ENCODE data around the gene ZC3H18. TPM values are rescaled to one million over a fixed set of nuclear protein-coding genes. Genes with fewer than 3 reads are reported as not detected.

The ZC3H18 gene
- total RNA-seq, 1 experiment from 2014 or later = 57.8 TPM

GRCh38 chr16:88576307-88576706 is 6.1 kb downstream of the ZC3H18 start:
- H3K36me3 ChIP-seq (ENCODE audit: control insufficient read depth in 1 of 2, insufficient read depth in 2 of 2, low read length in 2 of 2) = peaks cover 48 to 59% of the 10 kb centered on the region in 2 experiments
- no peaks in the 10 kb centered on the region for H3K9me3 ChIP-seq (ENCODE audit: control insufficient read depth in 1 of 2, insufficient read depth in 1 of 2, low read depth in 1 of 2, low read length in 2 of 2)
- H2AFZ ChIP-seq (ENCODE audit: low read depth, low read length, poor library complexity, severe bottlenecking) = no peak overlapping the region
- TF ChIP-seq POLR2A (IDR thresholded peaks at IDR 0.05; ENCODE audit: borderline replicate concordance, extremely low read depth, insufficient read depth, insufficient read length) (no peak), CTCF (IDR thresholded peaks at IDR 0.05 in 2 of 3, conservative IDR thresholded peaks at IDR 0.05 in 1 of 3; ENCODE audit: borderline replicate concordance in 1 of 3, insufficient read depth in 1 of 3, low read depth in 2 of 3, low read length in 2 of 3) (no peak), EGR1 (IDR thresholded peaks at IDR 0.05; ENCODE audit: low read depth) (no peak), RAD21 (IDR thresholded peaks at IDR 0.05; ENCODE audit: low read depth) (no peak), ZBTB33 (IDR thresholded peaks at IDR 0.05; ENCODE audit: extremely low read depth, insufficient replicate concordance, low read length) (no peak), MAX (IDR thresholded peaks at IDR 0.05) (no peak), FOSL1 (IDR thresholded peaks at IDR 0.05; ENCODE audit: low read depth) (no peak), EZH2phosphoT487 (IDR thresholded peaks at IDR 0.05; ENCODE audit: borderline replicate concordance) (no peak), ZFX (IDR thresholded peaks at IDR 0.05) (no peak), YY1 (IDR thresholded peaks at IDR 0.05; ENCODE audit: extremely low read depth, insufficient replicate concordance, low read depth, low read length) (no peak), REST (IDR thresholded peaks at IDR 0.05; ENCODE audit: low read depth) (no peak), POLR2AphosphoS5 (IDR thresholded peaks at IDR 0.05; ENCODE audit: low read depth, low read length) (no peak), SIN3A (IDR thresholded peaks at IDR 0.05; ENCODE audit: low read depth) (no peak), ELF1 (IDR thresholded peaks at IDR 0.05; ENCODE audit: borderline replicate concordance, low read depth) (no peak), CBX3 (IDR thresholded peaks at IDR 0.05; ENCODE audit: low read depth) (no peak), ZNF274 (IDR thresholded peaks at IDR 0.05; ENCODE audit: low read depth, low read length) (no peak), ATF3 (IDR thresholded peaks at IDR 0.05) (no peak), JUND (IDR thresholded peaks at IDR 0.05) (no peak), SP1 (IDR thresholded peaks at IDR 0.05; ENCODE audit: low read depth) (no peak)
- ATAC-seq = no peak
- ChIA-PET POLR2A (no interaction called here), RAD21 (ENCODE audit: low non-redundant PET in 1 of 2, low total read pairs in 2 of 2, uncharacterized antibody in 2 of 2, unreplicated experiment in 2 of 2) (no interaction called here), CTCF (no interaction called here)
- H3K27me3 ChIP-seq (ENCODE audit: insufficient read depth, low read length) = no peaks in the 10 kb centered on the region
- H3K79me2 ChIP-seq (ENCODE audit: insufficient read depth, low read length) = peaks cover 100% of the 10 kb centered on the region
- no peaks in the 10 kb centered on the region for H3K9me2 ChIP-seq (ENCODE audit: insufficient read depth)
- intact Hi-C loops (cut with micrococcal nuclease) = no loop called here
- H3K4me1 ChIP-seq (ENCODE audit: control insufficient read depth in 1 of 2, insufficient read depth in 2 of 2, low read length in 2 of 2) = peaks cover 6 to 8% of the 10 kb centered on the region in 2 experiments
- no peak overlapping the region for H3K4me2 ChIP-seq (ENCODE audit: low read length)
- H4K20me1 ChIP-seq (ENCODE audit: insufficient read depth) = 0 out of 2 replicates have a peak, but pooled peaks cover 10% of the 10 kb centered on the region
- H3K27ac ChIP-seq (ENCODE audit: low read depth, low read length) = no peak overlapping the region
- no TSS peak for BruUV-seq (replicated peaks)
- no peak overlapping the region for H3K4me3 ChIP-seq (replicated peaks in 1 of 2; ENCODE audit: low read depth in 1 of 2, low read length in 2 of 2)
- H3K9ac ChIP-seq (ENCODE audit: low read length) = no peak overlapping the region
- no peak for DNase-seq (ENCODE audit: low read depth, low spot score)
